SK-N-DZ (cell line): ENCODE measurements around the gene MDC1.

Source experiments
- DNase-seq: peaks from one replicate; pipeline ENCODE4 v3.0.0-alpha.2; 2015; ENCODE audit warnings: low spot score

MDC1 gene

DNA sequence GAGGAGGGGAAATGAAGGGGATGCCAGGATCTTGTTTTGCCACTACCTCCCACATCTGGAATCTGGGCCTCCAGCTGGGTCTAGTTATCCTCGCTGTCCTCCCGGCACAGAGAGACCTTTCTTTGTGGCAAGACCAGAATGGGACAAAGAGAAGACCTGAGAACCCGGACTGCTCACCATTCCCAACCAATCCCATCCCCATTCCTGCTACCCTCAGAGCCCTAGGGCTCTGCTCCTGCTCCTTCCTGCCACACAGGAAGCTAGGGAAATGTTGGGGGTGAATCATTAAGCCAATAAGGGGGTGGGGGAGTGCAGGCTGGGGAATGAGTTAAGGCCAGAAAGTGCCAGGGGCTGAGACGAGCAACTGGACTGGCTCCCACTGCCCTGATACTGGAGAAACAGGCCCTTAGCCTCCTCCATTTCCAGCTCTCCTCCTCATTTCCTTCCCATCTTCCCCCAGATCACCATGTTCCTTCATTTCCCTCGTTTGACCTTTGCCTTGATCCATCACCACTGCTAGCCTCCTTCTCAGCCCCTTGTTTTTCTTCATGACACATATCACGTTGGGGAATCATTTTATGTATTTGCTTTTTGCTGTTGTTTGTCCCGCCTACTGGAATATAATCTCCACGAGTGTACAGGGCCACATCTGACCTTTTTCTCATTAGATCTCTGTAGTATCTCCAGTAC, 31.9 kb upstream of the MDC1 start:
- DNase-seq, result no peak

DNA sequence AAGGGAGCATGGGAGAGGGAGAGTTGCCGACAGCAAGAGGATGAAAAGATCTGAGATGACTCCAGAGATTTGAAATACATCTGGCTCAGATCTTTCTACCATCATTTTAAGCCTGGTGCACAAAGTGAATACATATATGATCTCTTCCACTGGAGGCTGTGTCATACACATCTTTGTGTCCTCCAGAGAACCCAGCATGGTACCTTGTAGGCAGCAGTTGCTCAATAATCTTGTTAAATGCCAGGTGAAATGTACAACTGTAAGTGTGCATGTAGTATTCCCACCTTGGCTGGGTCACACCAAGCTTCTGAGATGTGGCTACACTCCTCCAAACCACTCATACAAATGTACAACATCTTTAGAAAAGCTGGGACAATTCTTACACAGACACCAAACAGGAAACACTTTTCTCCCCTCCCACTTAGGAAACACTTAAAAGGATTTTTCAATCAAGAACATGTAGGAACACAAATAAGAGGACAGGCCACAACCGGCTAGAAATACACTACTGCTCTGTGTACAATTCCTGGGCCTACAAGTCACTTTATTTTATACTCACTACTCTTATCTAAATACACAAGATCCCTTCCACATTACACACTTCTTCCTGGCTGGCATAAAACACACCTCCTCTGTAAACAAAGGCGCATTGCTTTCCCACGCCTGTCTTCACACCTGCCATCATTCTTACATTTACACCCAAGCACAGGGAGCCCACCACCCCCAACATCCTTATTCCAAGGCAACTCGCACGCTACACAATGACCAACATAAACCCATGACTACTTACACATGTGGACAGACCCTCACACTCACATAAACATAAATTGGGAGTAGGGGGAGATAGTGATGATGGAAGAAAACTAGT, 31.1 kb upstream of the MDC1 start:
- DNase-seq, result no peak

DNA sequence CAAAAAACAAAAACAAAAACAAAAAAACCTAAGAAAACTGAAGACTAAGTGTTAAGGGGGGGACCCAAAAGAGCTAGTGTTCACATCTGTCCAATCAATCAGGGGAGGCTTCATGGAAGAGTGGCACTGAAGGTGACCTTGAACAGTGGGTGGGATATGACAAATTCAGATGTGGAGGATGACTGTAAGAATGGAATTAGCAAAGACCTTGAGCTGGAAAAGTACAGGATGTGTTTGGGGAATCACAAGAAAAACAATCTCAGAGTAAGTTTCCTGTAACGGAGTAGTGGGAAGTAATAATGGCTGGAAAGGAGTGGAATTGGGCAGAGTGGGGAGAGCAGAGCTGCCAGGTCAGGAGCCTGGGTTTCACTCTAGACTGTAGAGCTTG, 30.2 kb upstream of the MDC1 start:
- DNase-seq, result no peak

DNA sequence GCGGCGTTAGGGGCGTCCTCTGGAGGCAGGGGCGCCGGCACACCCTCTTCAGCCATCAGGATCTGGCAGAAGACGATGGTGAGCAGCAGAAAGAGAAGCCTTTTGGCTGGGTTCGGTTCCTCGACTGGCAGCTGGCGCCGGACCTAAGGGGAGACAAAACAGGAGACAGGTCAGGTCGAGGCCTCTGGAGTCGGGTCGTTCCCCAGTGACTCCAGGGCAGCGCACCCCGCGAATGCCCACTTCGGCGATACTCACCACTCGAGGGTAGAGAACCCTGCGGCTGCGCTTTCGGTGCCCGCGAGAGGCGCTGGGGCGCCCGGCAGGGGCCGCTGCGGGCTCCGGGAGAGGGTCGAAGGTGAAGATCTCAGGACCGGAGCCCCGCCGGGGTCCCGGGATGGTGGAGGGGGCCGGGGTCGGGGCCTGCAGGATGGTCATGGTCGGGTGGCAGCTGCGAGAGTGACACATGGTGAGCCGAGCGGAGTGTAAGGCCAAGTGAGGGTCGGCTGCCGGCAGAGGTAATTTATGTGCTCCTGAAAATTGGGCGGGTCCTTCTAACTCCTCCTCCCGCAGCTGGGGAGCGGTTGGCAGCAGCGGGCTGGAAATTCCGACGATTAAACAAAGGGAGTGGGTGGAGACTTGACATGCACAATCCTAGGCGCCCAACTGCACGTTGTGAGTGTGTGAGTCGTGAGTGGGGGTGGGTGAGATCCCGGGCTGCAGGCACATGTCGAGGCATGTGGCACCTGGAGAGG, 27.1 kb upstream of the MDC1 start, which contains the start of gene IER3:
IER3 (minus strand) TSS at position 494 of the 752 bp plus-strand sequence; CDS start at position 465, 29 bp downstream.
- peak; percentile 81 for DNase-seq

DNA sequence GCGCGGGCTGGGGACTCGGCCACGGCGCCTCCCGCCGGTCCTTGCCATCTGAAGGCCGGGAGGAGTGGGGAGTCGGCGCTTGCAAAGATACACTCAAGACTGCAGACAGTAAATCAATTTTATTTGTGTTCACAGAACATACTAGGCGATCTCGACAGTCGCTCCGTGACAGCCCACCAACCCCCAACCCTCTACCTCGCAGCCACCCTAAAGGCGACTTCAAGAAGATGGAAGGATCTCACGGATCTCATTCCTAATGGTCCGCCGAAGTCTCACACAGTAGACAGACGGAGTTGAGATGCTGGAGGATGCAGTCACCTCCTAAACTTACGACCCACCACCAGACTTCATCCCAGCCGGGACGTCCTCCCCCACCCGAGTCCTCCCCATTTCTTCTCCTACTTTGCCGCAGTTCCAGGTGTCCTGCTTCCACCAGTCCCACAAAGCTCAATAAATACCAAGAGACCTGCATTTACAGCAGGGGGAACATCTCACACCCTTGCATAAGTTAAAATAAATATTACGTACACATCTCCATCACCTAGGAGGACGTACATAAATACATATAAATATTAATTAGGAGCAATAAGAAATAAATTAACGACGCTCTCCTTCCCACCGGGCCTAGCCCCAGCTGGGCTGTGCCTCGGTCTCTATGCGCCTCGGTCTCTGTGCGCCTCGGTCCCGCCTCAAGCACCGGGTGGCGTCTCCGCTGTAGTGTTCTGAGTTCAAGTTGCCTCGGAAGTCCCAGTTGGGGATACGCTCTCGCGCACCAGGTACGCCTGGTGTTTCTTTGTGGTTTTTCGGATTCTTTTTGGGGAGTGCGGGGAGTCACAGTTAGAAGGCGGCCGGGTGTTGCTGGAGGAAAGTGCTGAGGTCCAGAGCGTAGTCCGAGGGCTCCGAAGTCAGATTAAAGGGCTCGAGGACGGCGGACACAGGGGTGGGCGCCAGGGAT, 26.3 kb upstream of the MDC1 start:
- DNase-seq, result no peak

DNA sequence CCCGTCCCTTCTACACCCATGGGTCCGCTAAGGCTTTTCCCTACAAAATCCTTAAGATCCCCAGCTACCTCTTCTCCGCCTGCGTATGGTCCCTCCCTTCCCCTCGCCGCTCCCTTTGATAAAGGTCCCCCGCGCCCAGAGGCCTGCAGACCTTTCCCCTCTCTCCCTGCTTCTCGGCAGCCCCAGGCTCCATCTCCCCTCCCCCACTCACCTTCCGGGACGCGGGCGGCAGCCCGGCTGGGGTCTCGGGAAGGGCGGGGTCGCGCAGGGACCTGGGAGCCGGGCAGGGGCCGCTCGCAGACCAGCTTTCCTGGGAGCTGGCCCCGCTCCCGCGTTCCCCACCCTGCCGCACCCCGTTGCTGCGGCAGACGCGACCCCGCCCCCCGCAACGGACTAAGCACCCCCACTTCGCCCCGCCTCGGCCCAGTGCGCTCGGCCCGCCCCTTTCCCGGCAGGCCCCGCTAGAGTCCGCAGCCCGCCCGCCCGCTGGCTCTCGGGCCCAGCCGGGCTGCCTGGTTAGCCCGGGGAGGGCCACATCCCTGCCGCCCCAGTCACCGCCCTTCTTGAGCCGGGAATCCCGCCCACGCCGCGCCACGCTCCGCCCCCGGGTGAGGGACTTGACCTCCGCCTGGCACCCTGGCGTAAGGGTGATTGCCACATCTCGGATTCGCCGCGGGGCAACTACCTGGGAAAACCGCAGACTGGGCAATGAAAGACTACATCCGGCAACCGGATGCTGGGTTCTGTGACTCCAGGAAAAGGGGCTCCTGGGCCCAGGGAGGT, 25.4 kb upstream of the MDC1 start, which contains the start of gene FLOT1:
FLOT1 (minus strand) TSS at position 372 of the 783 bp plus-strand sequence. CDS start 498 bp downstream, outside the sequence.
- peak; percentile 88 for DNase-seq

DNA sequence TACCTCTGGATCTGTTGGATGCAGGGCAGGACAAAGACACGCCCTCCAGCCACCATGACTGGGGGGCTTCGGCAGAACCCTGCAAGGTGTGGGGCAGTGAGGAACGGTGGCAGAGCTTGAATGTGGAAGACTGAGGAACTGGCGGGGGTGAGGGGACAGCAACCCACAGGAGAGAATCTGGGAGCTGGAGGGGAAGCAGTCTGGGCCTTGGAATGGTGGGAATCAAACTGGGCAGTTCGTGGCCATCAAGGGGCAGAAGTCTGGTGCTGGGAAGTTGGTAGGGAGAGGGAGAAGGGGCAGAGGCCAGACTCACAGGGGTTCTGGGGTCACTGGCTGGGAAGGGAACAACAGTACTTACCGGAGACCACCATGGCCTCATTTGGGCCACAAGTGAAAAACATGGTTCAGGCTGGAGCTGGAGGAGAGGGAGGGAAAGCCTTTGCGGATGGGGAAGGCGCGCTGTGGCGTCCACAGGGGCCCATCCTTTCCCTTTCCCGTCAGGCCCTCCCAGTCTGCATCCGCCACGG, 24.8 kb upstream of the MDC1 start:
- DNase-seq, result no peak

DNA sequence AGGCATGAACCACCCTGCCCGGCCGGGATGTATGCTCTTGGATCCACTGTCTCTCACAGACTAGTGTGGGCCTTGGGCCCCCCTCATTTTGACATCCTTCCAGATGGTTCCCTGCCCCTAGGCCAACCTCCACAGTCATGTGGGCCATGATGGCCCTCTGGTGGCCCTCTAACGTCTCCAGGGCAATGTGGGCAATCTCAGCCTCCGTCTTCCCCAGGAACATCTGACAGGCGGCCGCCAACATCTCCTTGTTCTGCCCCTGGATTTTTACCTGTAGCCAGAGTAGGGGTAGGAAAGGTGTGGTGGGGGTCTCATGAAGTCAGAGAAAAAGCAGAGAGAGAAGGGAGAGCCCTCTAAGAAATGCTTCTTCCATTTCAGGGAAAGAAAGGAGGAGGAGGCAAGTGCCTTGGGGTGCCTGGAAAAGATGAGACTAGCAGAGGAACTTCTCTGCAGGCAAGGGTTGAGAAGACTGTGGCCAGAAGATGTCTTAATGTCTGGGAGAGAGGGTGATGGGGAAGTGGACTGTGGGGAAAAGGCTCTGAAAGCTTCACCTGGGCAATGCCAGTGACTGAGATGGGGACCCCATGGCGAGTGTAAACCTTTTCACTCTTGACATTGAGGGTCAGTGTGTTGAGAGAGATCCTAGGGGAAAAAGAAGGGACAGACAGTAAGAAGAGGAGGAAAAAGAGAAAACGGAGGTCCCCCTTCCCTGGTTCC, 24.1 kb upstream of the MDC1 start:
- DNase-seq, result no peak

DNA sequence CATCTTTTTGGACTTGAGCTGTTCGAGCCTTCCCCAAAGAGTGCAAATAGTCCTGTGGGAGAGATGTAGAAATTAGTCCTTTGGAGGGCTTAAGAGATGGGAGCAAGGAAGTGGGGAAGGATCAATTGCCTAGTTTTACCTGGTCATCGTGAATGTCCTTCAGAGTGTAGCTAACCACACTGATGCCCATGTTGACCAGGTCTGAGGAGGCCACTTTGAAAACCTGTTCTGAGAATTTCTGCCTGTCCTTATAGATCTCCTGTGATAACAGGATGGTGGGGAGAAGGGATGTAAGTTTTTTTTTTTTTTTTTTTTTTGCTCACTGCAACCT, 23.4 kb upstream of the MDC1 start:
- no peak for DNase-seq

DNA sequence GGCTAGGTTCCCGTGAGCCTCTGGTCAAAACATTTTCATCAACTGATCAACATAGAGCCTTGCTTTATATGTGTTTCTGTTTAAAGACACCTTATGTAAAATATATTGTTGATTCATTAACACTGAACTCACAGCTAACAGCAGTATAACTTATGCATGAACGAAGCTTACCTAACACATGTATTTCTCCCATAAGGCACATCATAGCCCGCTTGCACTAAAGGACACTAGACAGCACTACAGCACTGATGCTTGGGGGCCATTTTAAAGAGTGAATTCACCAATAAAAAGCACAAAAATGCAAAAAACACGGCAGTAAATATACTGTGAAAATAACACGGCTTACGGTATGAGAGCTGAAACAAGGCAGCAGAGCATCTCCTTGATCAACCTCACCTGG, 21.5 kb upstream of the MDC1 start:
- DNase-seq, result no peak

DNA sequence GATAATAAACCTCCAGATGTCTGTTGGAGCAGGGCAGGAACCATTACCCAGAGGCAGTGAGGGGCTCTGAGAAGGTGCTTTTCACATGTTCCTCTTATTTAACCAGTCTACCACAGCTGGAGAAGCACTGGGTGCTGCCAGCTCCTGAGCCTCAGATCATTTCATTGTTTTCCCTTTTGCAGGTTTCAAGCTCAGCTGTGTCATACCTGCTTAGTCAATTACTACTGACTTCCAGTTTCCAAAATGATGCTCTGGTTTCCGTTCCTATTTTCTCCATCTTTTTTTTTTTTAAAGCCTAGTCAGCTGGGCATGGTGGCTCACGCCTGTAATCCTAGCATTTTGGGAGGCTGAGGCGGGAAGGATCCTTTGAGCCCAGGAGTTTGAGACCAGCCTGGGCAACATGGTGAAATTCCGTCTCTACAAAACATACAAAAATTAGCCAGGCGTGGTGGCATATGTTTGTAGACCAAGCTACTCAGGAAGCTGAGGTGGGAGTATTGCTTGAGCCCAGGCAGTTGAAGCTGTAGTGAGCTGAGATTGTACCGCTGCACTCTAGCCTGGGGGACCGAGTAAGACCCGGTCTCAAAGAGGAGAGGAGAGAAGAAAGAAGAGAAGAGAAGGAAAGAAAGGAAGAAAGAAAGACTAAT, 18.7 kb upstream of the MDC1 start:
- no peak for DNase-seq

DNA sequence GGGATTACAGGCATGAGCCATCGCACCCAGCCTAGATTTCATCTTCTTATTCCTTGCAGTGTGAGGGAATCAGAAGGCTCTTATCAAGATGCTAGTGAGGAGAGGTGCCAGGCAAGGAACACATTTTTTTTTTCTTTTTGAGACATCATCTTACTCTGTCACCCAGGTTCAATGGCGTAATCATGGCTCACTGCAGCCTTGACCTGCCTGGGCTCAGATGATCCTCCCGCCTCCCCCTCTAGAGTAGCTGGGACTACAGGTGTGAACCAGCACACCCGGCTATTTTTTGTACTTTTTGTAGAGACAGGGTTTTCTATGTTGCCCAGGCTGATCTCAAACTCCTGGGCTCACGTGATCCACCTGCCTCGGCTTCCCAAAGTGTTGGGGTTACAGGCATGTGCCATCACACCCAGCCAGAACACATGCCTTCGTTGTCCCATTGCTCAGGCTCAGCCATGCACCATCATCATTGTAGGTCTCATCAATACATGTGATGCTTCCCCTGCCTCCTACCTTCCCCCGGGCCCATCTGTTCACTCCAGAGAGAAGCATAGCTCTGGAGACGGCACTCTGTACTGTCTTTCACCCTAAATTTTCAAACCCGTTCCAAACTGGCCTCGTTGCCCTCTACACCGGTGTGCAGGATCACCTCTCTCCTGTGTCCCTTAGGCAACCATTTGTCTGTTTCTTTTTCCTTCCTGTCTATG, 15.3 kb upstream of the MDC1 start:
- no peak for DNase-seq

DNA sequence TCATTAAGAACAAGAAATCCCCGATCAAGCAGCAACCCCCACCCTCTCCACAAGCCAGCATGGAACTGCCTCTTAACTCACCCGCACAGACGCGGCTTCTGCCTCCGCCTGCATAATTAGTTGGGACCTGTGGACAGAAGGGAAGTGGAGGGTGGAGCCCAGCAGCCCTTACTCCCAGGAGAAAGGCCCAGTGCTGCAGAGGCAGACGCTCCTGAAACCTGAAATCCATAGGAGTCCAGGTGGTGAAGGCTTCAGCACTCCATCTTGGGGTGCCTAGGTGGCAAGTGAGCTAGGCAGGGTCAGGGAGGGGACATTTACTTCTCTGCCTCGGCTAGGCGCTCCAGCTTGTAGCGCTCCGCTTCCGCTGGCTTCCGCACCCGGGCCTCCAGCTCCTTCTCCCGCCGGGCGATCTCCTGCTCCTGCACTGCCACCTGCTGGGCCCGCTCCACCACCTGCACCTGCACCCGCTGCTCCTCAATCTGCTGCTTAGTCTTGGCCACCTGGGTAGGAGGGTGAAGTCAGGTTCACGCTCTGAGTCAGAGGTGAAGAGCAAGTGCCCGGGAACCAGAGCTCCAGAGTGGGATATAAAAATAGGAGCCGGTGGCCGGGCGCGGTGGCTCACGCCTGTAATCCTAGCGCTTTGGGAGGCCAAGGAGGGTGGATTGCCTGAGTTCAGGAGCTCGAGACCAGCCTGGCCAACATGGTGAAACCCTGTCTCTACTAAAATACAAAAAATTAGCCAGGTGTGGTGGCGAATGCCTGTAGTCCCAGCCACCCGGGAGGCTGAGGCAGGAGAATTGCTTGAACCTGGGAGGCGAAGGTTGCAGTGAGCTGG, 13.7 kb upstream of the MDC1 start:
- DNase-seq, result peak; percentile 77

DNA sequence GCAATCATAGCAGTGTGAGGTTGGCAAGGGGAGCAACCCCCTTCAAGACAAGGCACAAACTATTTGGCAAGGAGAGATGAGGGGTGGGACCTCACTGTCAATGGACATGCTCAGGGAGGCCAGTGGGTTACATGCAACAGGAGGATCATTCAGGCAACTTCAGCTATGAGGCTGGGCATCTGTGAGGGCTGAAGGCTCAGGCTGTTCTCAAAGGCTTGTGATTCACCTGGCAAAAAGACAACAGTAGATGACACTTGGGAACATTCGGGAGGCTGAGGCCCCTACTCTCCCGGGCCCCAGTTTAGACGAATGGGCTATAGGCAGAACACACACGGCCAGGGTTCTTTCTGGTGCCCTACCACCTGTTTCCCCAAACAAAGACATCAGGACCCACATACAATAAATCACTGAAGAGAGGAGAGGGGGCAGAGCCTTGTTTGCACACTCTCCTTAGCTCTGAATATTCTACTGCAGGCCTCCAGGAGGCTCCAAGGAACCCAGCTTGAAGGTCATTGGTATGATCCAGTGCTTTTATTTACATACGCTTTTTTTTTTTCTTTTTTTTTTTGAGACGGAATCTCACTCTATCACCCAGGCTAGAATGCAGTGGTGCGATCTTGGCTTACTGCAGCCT, 11.0 kb upstream of the MDC1 start:
- no peak for DNase-seq

DNA sequence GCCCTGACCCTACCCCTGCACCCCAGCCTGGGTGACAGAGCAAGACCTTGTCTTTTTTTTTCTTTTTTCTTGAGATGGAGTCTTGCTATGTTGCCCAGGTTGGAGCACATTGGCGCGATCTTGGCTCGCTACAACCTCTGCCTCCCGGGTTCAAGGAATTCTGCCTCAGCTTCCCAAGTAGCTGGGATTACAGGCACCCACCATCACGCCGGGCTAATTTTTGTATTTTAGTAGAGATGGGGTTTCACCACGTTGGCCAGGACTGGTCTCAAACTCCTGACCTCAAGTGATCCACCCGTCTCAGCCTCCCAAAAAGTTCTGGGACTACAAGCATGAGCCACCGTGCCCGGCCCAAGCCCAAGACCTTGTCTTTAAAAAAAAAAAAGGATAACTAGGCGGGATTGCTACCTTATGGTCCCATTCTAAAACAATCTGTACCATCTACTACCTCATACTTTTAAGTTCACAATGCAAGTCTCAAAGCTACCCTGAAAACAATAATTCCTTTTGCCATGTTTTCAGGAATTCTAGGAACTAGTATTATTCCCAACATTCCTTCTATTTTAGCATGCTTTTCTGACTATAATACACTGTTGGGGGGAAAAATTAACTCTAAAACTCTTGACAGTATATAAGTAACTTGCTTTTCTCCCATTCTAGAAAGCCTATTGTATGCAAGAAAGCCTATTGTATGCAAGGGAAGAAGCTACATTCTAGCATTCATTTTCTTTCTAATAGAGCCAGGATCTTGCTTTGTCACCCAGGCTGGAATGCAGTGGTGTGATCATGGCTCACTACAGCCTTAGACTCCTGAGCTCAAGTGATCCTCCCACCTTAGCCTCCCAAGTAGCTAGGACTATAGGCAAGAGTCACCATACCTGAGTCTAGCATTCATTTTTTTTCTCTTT, 9.7 kb upstream of the MDC1 start:
- no peak for DNase-seq
